ENCODE data around the gene SHC1. TPM values are rescaled to one million over a fixed set of nuclear protein-coding genes. Genes with fewer than 3 reads are reported as not detected.

SHC1 gene
- polyA plus RNA-seq, 3 donors: 26.7 to 70.6 (median 31.5) TPM

DNA sequence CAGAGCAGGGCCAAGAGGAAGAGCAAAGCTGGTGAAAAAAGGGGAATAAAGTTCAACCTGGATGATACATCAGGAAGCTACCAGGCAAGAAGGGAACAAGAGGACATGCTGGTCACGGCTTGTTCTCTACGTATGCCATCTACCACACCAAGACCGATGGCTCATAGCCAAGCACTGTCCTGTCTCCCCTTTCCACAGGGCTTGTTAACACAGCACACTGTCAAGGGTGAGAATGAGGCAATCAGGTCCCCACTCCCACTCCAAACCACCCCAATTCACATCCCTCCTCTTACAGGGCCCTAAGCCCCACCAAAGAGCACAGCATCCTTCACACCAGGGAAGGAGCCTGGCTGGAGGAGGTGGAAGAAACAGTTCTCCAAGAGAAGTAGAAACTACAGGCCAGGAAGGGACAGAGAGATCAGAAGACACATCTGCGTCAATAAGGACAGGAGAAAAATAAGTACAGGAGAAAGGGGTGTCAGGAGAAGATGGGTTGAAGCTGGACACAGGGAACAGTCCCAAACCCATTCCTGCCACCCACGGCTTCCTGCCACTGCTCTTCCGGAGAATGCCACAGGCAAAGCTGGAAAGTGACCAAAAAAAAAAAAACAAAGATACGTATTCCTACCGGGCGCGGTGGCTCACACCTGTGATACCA, 923 bp upstream of the SHC1 start:
- H3K27ac Mint-ChIP-seq: peak overlapping the region in 6 of 7 donors; percentile 89 to 96 (median 94)
- H4K20me1 ChIP-seq (ENCODE audit: insufficient read depth, low read length): peaks cover 68% of the 10 kb centered on the region
- 60% methylated on average over 6 of the region's 10 CpGs for WGBS (ENCODE audit: insufficient coverage)
- H3K27ac ChIP-seq (ENCODE audit: low read depth in 1 of 2, low read length in 2 of 2): peak overlapping the region; percentile 67 to 82
- H3K36me3 ChIP-seq (replicated peaks in 1 of 2; ENCODE audit: control insufficient read depth in 1 of 2, insufficient read depth in 2 of 2, low read length in 2 of 2): peaks cover 26 to 37% of the 10 kb centered on the region in 2 donors
- H3K4me2 ChIP-seq (replicated peaks; ENCODE audit: extremely low read depth, low read length, poor library complexity, severe bottlenecking): peak overlapping the region; percentile 71
- H2AFZ ChIP-seq (ENCODE audit: insufficient read depth, low read depth, low read length, poor library complexity, severe bottlenecking): no peak overlapping the region
- H3K27me3 Mint-ChIP-seq (ENCODE audit: low read depth in 3 of 3): peaks cover 0 to 4% (median 0%) of the 10 kb centered on the region in 3 donors
- H3K36me3 Mint-ChIP-seq: peaks cover 41 to 49% of the 10 kb centered on the region in 2 donors
- TF ChIP-seq, protein P1, sequence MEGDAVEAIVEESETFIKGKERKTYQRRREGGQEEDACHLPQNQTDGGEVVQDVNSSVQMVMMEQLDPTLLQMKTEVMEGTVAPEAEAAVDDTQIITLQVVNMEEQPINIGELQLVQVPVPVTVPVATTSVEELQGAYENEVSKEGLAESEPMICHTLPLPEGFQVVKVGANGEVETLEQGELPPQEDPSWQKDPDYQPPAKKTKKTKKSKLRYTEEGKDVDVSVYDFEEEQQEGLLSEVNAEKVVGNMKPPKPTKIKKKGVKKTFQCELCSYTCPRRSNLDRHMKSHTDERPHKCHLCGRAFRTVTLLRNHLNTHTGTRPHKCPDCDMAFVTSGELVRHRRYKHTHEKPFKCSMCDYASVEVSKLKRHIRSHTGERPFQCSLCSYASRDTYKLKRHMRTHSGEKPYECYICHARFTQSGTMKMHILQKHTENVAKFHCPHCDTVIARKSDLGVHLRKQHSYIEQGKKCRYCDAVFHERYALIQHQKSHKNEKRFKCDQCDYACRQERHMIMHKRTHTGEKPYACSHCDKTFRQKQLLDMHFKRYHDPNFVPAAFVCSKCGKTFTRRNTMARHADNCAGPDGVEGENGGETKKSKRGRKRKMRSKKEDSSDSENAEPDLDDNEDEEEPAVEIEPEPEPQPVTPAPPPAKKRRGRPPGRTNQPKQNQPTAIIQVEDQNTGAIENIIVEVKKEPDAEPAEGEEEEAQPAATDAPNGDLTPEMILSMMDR (IDR thresholded peaks at IDR 0.05): no peak
- peak; percentile 57 to 80 (median 73) for DNase-seq
- peak overlapping the region; percentile 45 for H3K9ac ChIP-seq (ENCODE audit: insufficient read depth, low read length, poor library complexity, severe bottlenecking)
- intact Hi-C loops (cut with micrococcal nuclease): loop anchor here (2.0 to 5.0 kb wide), 4 partner anchors 35 to 91 kb away; partner anchors contain the start of gene EFNA4 (in 1 of the 2)
- peaks cover 45 to 49% of the 10 kb centered on the region in 2 donors for H3K4me1 ChIP-seq (ENCODE audit: control insufficient read depth in 1 of 2, insufficient read depth in 2 of 2, low read length in 2 of 2)
- no peaks in the 10 kb centered on the region for H3K9me3 Mint-ChIP-seq
- H3K4me3 ChIP-seq (replicated peaks in 1 of 3; ENCODE audit: low read depth in 2 of 3, low read length in 3 of 3): peak overlapping the region in 1 of 3 experiments; percentile 60
- H3K4me3 Mint-ChIP-seq: peak overlapping the region; percentile 76 to 87
- peaks cover 76% of the 10 kb centered on the region for H3K79me2 ChIP-seq (ENCODE audit: insufficient read depth, low read length)
- H3K9me3 ChIP-seq (replicated peaks in 1 of 2; ENCODE audit: control insufficient read depth in 1 of 2, insufficient read depth in 1 of 2, low read length in 2 of 2): no peaks in the 10 kb centered on the region
- H3K27me3 ChIP-seq (ENCODE audit: control insufficient read depth in 2 of 2, insufficient read depth in 2 of 2, low read length in 2 of 2): no peaks in the 10 kb centered on the region
- peaks cover 34% of the 10 kb centered on the region for H3K4me1 Mint-ChIP-seq

DNA sequence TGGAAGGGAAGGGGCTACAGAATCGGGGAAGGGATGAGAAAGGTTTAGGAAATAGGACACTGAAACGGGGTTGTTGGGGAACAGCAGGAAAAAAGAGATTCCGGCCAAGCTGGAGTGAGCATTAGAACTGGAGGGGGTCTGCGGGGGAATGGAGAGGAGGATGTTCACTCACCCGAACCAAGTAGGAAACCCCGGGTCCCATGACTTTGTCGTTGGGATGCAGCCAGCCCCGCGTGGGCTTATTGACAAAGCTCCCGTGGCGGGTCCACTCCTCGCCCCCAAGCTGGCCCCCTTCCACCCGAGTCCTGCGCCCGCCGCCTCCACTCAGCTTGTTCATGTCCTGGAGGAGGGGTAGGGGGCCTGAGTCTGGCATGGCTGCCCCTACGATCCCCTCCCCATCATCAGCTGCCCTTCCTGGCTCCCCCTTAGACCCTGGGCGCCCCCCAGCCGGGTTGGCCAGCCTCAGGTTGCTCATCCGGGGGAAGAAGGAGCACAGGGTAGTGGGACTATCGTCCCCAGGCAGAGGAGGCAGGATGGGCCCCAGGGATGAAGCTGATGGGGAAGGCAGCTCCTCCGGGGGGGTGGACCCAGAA, 591 bp downstream of the SHC1 start:
- Histone ChIP-seq H2AFZ (ENCODE audit: insufficient read depth, low read depth, low read length, poor library complexity, severe bottlenecking) (no peak overlapping the region), H4K20me1 (ENCODE audit: insufficient read depth, low read length) (peaks cover 82% of the 10 kb centered on the region), H3K4me1 (ENCODE audit: control insufficient read depth in 1 of 2, insufficient read depth in 2 of 2, low read length in 2 of 2) (peaks cover 38 to 42% of the 10 kb centered on the region in 2 donors), H3K27me3 (ENCODE audit: control insufficient read depth in 2 of 2, insufficient read depth in 2 of 2, low read length in 2 of 2) (no peaks in the 10 kb centered on the region), H3K9me3 (replicated peaks in 1 of 2; ENCODE audit: control insufficient read depth in 1 of 2, insufficient read depth in 1 of 2, low read length in 2 of 2) (no peaks in the 10 kb centered on the region), H3K79me2 (ENCODE audit: insufficient read depth, low read length) (peaks cover 61% of the 10 kb centered on the region), H3K4me3 (replicated peaks in 1 of 3; ENCODE audit: low read depth in 2 of 3, low read length in 3 of 3) (peak overlapping the region in 1 of 3 experiments; percentile 60), H3K4me2 (replicated peaks; ENCODE audit: extremely low read depth, low read length, poor library complexity, severe bottlenecking) (peak overlapping the region; percentile 71), H3K36me3 (replicated peaks in 1 of 2; ENCODE audit: control insufficient read depth in 1 of 2, insufficient read depth in 2 of 2, low read length in 2 of 2) (peaks cover 41 to 52% of the 10 kb centered on the region in 2 donors), H3K27ac (ENCODE audit: low read depth in 1 of 2, low read length in 2 of 2) (peak overlapping the region in 1 of 2 donors; percentile 82), H3K9ac (ENCODE audit: insufficient read depth, low read length, poor library complexity, severe bottlenecking) (peak overlapping the region; percentile 30)
- DNase-seq: no peak
- Mint-ChIP-seq H3K27me3 (ENCODE audit: low read depth in 3 of 3) (peaks cover 0 to 4% (median 0%) of the 10 kb centered on the region in 3 donors), H3K4me1 (peaks cover 34% of the 10 kb centered on the region), H3K27ac (peak overlapping the region in 6 of 7 donors; percentile 8 to 79 (median 58)), H3K36me3 (peaks cover 53 to 64% of the 10 kb centered on the region in 2 donors), H3K4me3 (no peak overlapping the region), H3K9me3 (no peaks in the 10 kb centered on the region)
- TF ChIP-seq, protein P1 (IDR thresholded peaks at IDR 0.05): no peak
- intact Hi-C loops (cut with micrococcal nuclease): loop anchor here (2.0 to 5.0 kb wide), 4 partner anchors 37 to 92 kb away; partner anchors contain the start of gene EFNA4 (in 1 of the 2)
- 50% methylated on average over 7 of the region's 22 CpGs for WGBS (ENCODE audit: insufficient coverage)

Measured in CD14-positive monocyte (primary cell).